ENCODE results near the gene CMTM6.
"Not testable (repeated sequence)": the region's sequence is repeated elsewhere in the genome, so short reads cannot be mapped to it uniquely, and the experiment has no call there.

CMTM6 gene

DNA sequence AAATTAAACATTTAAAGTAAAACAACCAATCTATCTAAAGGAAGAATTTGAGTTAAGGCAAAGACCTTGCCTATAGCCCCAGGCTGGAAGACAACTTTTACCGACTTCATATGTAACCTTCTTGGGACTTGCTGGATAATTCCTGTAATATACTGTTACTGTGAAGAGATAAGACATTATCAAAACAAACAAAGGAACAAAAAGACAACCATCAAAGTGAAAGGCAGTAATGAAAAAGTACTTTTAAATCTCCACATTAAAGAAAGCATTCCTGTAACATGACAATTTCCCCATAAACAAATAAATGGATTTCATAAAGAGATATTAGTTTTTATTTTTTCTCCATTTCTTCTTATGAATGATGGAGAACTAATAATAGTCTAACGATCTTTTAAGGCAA lies 2.4 kb downstream of the CMTM6 start:
- DNase-seq (ENCODE audit: low read depth in 2 of 3, low spot score in 2 of 3), result no peak

DNA sequence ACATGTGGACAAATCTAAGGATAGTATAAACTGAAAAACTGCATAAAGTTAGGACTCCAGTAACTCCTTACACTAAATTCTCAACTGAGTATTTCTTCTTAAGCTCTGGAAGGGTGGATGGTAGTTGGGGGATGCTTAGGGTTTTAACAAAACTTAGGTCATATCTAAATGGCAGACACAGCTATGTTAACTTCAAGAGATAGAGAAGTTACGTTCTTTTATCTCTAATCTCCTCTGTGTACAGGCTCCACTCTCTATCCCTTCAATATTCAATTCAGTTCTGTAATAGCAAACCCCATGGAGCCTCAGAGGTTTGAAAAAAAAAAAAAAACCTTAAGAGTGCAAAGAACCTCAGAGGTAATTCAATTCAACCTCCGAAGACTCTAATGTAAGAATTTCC lies 3.1 kb downstream of the CMTM6 start:
- no peak for DNase-seq (ENCODE audit: low read depth in 2 of 3, low spot score in 2 of 3)

DNA sequence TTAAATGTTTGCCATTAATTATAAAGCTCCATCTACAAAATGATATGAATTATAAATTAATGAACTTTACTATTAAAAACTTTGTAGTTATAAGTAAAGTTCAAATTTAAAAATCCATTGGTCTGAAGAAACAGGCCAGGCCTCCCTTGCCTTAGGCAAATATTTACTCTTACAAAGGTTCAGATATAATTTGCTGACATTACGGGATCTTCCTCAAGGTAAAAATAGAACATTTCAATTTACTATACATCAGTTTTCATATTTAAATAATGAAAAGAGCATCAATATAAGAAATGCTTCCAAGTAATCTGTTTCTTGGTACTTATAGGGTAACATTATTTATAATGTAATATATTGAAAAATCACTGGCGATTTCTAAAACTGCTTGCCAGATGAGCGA lies 3.7 kb downstream of the CMTM6 start:
- no peak for DNase-seq (ENCODE audit: low read depth in 2 of 3, low spot score in 2 of 3)

DNA sequence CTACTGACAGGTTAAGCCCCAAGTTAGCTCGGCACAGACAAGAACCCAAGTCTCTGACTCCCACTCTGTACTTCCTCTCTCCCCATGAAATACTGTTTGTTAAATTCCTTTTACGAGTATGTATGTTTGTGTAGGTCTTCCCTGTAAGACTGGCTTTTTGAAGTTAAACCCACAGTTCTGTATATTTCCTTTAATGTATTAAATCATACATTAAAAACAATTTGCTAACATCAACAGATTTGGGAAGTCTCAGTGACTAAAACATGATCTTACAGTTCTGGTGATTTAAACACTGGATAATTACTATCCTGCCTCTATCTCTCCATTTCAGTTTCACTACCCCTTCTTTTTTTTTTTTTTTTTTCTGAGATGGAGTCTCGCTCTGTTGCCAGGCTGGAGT lies 4.4 kb downstream of the CMTM6 start:
- DNase-seq (ENCODE audit: low read depth in 2 of 3, low spot score in 2 of 3), result no peak

DNA sequence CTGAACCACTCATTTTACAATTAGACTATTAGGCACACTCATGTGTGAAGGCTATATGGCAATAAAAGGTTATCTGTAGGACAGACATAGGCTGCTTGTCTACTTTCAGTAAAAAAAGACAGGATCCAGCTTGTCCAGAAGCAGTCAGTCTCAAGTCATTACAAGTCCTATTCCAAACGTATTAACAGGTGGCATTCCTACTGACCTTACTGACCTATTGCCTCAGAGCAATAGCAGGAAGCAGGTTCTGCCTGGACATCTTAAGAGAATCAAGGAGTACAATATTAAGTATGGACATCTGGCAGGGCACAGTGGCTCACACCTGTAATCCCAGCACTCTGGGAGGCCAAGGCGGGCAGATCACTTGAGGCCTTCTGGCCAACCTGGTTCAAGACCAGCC lies 7.0 kb downstream of the CMTM6 start:
- no peak for DNase-seq (ENCODE audit: low read depth in 2 of 3, low spot score in 2 of 3)

DNA sequence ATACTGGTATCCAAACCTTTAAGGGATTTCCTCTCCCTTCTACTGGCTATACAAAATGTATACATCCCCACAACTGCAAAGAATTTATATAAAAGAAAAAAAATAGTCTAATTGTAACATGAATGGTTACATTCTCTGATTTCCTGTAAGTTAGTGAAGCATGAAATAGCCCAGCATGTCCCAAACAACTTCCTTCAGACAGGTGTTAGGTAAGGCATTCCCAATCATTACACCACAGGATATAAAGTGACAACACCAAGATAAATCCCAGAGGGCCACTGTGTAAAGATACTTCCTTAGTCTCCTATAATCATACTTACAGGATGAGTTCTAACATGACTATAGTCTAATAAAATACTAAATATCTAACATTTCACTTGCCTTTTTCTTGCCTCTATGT lies 7.6 kb downstream of the CMTM6 start:
- no peak for DNase-seq (ENCODE audit: low read depth in 2 of 3, low spot score in 2 of 3)

DNA sequence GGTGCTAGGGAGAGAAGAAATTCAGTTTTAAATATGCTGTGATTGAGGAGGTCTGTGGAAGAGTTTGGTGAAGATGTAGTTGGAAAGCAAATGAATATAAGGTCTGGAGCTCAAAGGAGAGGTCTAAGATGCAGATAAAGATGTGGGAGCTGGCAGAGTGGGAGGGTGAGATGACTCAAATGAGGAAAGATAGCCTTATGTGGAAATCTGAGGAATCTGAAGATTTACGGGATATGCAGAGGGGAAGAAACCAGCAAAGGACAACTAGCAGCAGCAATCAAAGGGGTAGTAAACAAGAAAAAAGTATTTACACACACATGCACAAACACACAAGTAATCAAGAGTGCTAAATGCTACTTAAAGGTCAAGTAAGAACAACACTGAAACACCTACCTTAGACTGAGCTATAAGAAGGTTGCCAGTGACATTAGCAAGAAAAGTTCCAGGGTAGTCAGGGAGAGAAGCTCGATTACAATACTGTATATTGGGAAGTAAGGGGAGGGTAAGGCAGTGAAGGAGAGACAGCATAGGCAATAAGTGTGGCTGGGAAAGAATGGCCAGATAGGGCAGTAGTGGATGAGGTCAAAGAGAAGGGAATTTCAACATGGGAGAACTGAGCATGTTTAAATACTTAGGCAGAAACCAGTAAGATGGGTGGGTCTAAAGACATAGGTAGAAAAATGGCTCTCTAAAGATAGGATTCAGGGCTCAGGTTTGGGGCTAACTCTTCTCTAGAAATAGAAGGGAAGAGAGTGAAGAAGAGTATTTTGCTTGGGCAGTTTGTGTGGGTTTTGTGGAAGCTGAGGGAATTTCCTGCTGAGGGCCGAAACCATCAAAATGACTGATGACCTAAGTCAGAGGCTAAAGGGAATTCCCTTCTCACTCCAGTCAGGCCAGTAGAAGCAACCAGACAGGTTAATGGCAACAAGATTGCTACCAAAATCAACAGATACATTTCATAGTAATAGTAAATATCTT lies 8.9 kb downstream of the CMTM6 start:
- DNase-seq (ENCODE audit: low read depth in 2 of 3, low spot score in 2 of 3), result no peak

DNA sequence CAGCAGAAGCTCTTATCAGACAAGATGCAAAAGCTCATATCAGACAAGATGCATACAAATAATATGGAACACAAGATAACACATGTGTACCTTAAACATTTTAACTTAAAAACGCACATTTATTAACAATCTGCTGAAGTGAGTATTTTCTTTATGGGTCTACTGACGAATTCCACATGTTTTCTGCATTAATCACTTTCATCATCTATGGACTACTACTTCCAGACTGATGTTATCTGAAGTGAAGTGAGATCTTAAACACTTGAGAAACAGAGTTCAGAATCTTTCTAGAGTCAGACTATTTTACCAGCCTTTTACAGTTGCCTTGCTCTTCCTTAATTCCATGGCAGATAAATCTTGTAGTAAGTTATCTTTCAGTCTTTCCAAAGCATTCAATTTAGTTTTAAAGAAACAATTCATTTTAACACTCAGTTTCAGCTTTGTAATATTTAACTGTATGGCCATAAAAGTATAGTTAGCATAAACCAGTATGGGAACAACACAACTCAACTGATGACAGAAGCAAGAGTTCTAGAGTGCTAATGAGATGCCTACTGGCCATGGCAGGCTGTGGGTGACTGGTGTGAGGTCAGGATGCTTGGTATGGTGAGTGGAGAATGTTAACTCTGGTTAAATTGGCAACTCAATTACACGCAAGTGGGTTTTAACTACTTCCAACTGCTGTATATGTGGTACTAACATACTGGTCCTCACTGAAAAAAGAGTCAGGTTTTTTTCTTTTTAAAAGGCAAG lies 9.8 kb downstream of the CMTM6 start:
- DNase-seq (ENCODE audit: low read depth in 2 of 3, low spot score in 2 of 3), result no peak

DNA sequence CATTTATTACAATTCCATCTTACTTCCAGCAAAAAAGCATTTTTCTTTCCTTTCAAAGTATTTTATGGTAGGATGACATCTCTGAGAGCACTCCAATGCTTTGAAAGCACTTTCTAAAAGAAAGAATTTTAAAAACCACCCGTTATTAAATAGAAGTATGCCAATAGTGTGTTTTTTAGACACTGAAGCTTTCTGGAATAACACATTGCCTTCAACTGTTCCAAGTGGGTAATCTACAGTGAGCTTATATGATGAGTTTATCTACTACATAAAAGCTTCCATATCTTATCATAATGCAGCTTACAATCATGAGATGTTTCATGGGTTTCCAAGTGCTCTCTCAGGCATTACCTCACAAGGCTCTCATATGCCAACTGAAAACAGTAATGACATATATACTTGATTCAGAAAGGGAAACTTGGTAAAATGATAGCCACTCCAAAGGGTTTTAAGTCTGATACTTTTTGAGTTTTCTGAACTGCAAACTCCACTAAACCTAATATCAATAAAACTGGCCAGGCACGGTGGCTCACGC lies 14.1 kb downstream of the CMTM6 start:
- DNase-seq (ENCODE audit: low read depth in 2 of 3, low spot score in 2 of 3), result no peak

DNA sequence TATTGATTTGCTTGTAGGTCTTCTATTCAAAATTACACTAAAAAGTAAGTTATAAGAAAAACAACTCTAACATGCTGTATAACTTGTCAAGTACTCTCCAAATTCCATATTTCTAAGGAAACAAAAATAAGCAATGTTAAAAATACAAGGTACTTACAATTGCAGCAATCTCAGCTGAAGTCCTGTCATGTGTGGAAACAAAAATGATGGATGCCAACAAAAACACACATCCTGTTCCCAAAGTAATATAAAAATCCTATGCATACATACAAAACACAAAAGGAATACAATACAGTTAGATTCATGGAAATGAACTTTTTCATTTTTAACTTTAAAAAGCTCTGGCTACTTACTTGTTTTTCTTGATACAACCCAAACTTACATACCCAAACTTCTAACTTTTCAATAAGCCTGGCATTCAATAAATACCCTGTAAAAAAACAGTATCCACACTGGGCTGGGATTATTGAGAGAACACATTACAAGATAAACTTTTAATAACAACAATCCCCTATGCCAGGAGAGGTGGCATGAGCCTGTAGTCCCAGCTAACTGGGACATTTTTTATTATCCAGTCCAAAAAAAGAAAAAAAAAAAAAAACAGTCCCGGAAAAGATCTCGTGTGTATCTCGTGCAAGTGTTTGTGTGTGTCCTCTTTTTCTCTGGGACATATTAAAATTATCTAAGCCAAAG lies 14.7 kb downstream of the CMTM6 start:
- no peak for DNase-seq (ENCODE audit: low read depth in 2 of 3, low spot score in 2 of 3)

DNA sequence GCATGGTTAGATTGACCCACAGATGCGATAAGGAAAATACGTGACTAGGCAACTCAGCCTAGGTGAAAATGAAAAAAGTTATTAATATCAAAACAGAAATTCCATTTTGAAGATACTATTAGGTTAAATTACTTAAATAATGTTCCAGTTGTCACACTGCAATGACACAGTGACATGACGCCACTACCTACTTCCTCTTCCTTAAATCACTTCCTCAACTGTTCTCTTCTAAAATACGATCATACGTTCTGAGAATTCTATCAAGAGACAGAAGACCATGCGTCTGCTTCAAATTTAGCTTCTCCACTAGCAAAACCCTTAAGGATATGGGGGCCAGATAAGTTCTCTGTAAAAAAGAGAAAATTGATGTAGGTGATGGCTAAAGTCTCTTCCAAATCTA lies 18.2 kb downstream of the CMTM6 start:
- DNase-seq (ENCODE audit: low read depth in 2 of 3, low spot score in 2 of 3), result no peak

DNA sequence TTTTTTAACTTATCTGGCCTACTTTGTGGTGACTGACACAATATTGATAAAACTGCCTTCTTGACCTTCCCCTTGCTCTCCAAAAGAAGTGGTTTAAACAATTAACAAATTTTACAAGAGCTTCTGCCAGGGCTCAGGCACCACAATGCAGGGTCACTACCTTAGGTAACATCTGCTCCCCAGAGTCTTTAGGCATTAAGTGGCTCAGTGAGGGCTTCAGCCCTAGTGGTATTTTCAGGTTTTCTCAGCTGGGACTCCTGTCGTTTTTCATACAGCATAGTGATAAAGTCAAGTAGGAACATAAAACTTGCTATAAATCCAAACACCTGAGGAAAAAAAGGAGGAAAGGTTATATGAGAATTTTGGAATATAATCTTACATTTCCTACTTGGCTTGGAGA lies 18.9 kb downstream of the CMTM6 start:
- DNase-seq (ENCODE audit: low read depth in 2 of 3, low spot score in 2 of 3), result no peak

DNA sequence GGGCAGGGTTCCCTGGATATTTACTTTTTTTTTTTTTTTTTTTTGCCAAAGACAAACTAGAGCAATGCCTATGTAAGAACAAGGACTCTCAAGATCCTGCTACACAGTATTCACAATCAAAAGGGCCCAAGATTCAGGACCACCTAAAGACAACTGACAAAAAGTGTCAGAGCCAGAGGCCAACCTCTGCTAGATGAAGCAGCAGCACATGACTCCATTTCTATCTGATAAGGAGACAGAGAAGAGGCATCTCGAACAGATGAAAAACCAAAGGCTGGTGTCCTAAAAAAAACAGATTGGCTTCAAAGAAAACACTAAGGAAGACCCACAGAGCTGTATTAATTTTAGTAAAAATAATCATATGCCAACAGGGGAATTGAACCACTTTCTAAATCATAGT lies 20.0 kb downstream of the CMTM6 start:
- no peak for DNase-seq (ENCODE audit: low read depth in 2 of 3, low spot score in 2 of 3)

DNA sequence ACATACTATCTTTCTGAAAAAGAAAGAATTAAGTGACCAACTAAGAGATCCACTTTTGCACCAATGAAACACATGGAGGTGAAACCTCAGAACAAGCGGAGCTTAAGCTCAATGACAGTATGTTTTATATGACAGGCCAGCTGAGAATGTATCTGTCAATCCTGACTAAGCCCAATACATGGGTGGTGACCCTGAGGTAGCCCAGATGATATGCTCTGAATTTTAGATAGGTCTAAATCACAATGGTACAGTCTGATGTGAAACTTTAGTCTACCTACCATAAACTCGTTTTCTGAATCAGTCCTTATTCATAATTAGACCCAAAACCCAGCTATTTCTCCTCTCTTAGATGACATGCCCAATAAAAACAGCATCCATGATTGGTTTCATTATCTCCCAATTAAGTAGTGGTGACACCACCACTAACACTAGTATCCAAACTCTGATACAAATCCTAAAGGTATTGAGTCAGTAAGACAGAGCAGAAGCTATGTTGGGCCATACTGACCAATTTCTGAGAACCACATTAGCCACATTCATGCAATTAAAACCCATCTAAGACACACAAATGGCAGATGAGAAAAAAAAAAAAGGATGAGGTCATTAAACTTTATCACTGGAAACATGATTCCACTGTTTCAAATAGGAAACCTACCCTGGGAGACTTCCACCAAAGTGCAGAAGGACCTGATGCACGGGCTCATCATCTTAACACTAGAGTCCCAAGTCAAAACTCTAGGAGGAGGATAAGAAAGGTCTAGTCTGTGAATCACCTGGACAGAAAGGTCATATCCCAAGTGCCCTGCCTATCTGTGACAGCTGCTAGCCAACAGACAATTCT lies 20.6 kb downstream of the CMTM6 start:
- no peak for DNase-seq (ENCODE audit: low read depth in 2 of 3, low spot score in 2 of 3)

DNA sequence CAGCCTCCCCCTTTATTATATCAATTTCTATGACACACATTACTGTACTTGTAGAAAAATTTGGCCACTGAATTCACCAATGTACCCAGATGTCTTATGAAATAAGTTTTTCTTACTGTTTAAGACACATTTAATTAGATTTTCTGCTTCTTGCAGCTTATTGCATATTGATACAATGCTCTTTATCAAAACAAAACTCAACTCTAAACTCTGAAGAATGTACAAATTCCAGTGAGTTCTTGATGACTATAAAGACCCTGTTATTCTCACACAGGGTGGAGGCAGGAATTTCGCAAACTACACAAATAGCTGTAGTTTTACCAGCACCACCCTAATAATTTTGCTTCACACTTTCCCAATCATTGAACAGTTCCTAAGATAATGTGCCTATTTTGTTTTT lies 22.0 kb downstream of the CMTM6 start:
- DNase-seq (ENCODE audit: low read depth in 2 of 3, low spot score in 2 of 3), result no peak

DNA sequence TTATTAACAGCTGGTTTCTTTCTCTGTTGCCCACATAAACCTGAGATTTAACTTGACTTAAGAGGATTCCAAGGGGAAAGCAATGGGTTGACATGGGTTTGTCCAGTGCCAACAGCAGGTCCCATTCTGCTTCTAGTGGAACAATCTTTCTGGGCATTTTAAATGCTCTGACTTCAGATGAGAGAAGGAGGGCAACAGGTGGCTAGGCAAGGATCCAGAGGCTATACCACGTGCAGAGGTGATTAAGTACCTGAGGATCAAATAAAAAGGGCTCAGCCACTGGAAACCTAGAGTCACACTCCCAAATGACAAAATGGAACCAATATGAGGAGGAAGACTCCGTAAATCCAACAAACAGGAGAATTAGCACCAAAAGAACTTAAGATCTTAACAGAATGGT lies 28.5 kb downstream of the CMTM6 start:
- no peak for DNase-seq (ENCODE audit: low read depth in 2 of 3, low spot score in 2 of 3)

DNA sequence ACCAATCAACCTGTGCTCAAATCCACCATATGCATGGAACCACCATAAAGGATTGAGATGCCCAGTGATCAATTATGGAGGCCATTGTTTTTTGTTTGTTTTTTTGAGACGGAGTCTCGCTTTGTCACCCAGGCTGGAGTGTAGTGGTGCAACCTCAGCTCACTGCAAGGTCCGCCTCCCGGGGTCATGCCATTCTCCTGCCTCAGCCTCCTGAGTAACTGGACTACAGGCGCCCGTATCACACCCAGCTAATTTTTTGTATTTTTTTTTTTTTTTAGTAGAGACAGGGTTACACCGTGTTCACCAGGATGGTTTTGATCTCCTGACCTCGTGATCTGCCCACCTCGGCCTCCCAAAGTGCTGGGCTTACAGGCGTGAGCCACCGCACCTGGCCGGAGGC lies 30.5 kb downstream of the CMTM6 start:
- not testable (repeated sequence) for DNase-seq (ENCODE audit: low read depth in 2 of 3, low spot score in 2 of 3)

DNA sequence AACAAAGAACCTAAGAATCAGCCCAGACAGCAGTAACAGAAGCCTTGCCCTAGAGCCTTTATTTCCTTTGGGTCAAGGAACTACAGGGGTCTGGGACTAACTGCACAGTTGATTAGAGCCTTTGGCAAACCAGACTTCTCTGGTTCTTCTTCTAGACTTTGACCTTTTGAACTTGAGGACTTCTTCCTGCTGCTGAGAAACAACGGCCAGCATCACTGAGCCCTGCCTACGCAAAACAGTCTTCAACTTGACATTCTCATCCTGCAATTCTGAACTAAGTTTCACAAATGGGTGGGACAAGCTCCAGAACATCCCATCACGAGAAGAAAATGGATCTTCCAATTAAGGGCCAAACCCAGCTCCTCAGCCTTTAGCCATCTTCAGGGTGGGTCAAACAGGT lies 31.4 kb downstream of the CMTM6 start:
- no peak for DNase-seq (ENCODE audit: low read depth in 2 of 3, low spot score in 2 of 3)

DNA sequence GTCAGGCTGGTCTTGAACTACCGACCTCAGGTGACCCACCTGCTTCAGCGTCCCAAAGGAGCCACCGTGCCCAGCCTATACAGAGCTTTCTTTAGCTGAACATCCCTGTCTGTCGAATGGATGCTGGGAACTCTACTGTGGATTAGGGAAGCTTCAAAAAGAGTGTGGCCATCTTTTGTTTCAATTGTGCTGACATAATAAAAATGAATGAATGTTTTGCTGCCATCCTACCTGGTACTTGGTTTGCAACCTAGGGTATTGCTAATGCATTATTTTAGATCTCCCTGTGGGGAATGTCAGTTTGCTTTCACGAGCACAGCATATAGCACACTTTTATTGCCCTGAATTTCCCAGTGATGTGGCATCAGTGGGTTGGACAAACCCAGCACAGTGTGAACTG lies 32.3 kb downstream of the CMTM6 start:
- no peak for DNase-seq (ENCODE audit: low read depth in 2 of 3, low spot score in 2 of 3)

DNA sequence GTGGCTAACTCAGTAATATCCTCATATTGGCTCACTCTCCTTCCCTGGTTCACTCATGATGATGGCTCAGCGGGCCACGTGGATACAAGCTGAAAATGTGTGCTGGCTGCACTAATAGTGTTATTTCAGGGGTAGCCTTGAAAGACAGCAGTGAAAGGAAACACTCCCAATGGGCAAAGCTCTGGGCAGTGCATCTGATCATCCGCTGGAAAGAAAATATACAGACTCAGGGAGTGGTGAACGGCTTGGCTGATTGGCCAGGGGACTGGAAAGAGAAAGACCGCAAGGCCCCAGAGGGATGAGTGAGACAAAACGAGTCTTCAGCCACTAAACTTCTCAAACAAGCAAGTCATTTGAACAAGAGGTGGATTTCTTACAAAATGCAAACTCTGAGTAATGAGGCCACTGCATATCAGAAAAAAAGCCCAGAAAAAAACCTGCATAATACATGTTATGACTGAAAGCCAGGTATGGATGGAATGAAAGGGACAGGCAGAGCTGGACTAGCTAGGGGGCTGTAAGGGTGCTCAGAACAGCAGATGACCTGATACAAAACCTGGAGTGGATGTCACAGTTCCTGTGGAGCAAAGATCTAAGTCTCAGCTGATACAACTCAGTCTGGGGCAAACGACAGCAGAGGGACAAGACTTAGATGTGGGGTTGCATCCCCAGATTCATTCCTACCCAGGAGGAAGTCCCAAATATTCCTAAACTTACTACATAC lies 33.3 kb downstream of the CMTM6 start:
- DNase-seq (ENCODE audit: low read depth in 2 of 3, low spot score in 2 of 3), result no peak

Measured in activated CD8-positive, alpha-beta memory T cell treated with anti-CD3 and anti-CD28 coated beads for 48 hours (primary cell).